ENCODE results near the gene CHCHD3. TPM values are rescaled to one million over a fixed set of nuclear protein-coding genes. Genes with fewer than 3 reads are reported as not detected.

The CHCHD3 gene
- polyA plus RNA-seq, 1 donor (not counting 4 experiments of a cell fraction or from before 2014, with no cell fraction given) = 59.2 TPM

DNA sequence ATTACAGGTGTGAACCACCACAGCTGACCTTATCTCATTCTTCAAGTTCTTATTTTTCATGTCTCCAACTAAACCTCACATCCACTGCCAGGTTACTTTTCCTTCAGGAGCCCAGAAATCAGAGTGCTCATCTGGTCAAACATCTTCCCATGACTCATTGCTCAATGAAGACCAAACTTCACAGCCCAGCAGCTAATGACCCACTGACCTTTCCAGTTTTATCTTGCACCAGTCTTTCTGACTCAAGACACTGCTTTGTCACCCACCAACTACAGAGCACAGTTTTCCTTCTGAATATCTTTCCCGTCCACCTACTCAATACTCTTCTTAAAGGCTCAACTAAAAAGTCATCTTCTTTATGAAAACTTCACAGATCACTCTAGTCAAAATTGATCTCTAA, 245.1 kb downstream of the CHCHD3 start:
- no peaks in the 10 kb centered on the region for H3K79me2 ChIP-seq (ENCODE audit: control insufficient read depth, insufficient read depth, low read length)
- dilution Hi-C loops (cut with MboI; ENCODE audit: extremely low pct_ligation_motif_present, low sequenced_read_pairs) = no loop called here
- H3K4me3 ChIP-seq (ENCODE audit: control insufficient read depth in 2 of 3, extremely low read depth in 1 of 3, insufficient read depth in 2 of 3, low read depth in 1 of 3, low read length in 3 of 3) = no peak overlapping the region
- H2AFZ ChIP-seq (ENCODE audit: control insufficient read depth, low read length) = no peak overlapping the region
- H4K20me1 ChIP-seq (ENCODE audit: control insufficient read depth, extremely low read depth, insufficient read depth, low read length) = no peaks in the 10 kb centered on the region
- no peaks in the 10 kb centered on the region for H3K9me3 ChIP-seq (ENCODE audit: control insufficient read depth, low read depth, low read length)
- no peak overlapping the region for H3K9ac ChIP-seq (ENCODE audit: control insufficient read depth, extremely low read depth, insufficient read depth, low read length)
- no peaks in the 10 kb centered on the region for H3K9me1 ChIP-seq (ENCODE audit: control insufficient read depth, extremely low read depth, insufficient read depth, low read length)
- H3K4me1 ChIP-seq (ENCODE audit: control insufficient read depth, extremely low read depth, insufficient read depth, low read length) = no peaks in the 10 kb centered on the region
- H3K36me3 ChIP-seq (ENCODE audit: control insufficient read depth in 2 of 2, extremely low read depth in 1 of 2, insufficient read depth in 2 of 2, low read length in 2 of 2) = peaks cover 0 to 1% of the 10 kb centered on the region in 2 experiments
- no peak for TF ChIP-seq EZH2 (IDR thresholded peaks at IDR 0.05; ENCODE audit: low read length)
- TF ChIP-seq, protein P1, sequence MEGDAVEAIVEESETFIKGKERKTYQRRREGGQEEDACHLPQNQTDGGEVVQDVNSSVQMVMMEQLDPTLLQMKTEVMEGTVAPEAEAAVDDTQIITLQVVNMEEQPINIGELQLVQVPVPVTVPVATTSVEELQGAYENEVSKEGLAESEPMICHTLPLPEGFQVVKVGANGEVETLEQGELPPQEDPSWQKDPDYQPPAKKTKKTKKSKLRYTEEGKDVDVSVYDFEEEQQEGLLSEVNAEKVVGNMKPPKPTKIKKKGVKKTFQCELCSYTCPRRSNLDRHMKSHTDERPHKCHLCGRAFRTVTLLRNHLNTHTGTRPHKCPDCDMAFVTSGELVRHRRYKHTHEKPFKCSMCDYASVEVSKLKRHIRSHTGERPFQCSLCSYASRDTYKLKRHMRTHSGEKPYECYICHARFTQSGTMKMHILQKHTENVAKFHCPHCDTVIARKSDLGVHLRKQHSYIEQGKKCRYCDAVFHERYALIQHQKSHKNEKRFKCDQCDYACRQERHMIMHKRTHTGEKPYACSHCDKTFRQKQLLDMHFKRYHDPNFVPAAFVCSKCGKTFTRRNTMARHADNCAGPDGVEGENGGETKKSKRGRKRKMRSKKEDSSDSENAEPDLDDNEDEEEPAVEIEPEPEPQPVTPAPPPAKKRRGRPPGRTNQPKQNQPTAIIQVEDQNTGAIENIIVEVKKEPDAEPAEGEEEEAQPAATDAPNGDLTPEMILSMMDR (optimal IDR thresholded peaks at IDR 0.05 in 1 of 3, IDR thresholded peaks at IDR 0.05 in 1 of 3, conservative IDR thresholded peaks at IDR 0.05 in 1 of 3; ENCODE audit: extremely low read depth in 1 of 3, insufficient read depth in 2 of 3, low read length in 3 of 3) = no peak
- no peak overlapping the region for H3K4me2 ChIP-seq (ENCODE audit: control insufficient read depth, extremely low read depth, insufficient read depth, low read depth, low read length)
- FAIRE-seq (no peak), DNase-seq (ENCODE audit: low read depth, low spot score) (no peak)
- H3K27me3 ChIP-seq (ENCODE audit: control insufficient read depth, extremely low read depth, insufficient read depth, low read length) = no peaks in the 10 kb centered on the region
- no peak overlapping the region for H3K27ac ChIP-seq (ENCODE audit: control insufficient read depth, insufficient read depth, low read length)

DNA sequence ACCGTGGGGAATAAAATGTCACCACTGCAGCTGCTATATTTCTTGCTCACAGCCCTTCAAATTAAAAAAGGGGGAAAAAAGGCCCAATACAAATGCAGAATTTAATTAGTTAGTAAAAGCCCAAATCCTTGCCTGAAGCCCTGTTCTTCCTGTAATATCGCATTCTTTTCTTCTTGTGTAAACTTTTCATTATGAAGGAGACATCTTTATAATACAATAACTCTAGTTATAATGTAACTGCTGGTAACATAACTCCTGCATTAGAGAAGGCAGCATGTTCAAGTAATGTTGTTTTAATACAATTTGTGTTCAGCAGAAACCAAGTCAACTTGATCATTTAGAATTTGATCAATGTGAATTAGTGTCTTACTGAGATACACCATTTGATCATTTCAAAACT, 250.9 kb downstream of the CHCHD3 start:
- no peaks in the 10 kb centered on the region for H3K36me3 ChIP-seq (ENCODE audit: control insufficient read depth in 2 of 2, extremely low read depth in 1 of 2, insufficient read depth in 2 of 2, low read length in 2 of 2)
- no peaks in the 10 kb centered on the region for H4K20me1 ChIP-seq (ENCODE audit: control insufficient read depth, extremely low read depth, insufficient read depth, low read length)
- H3K27ac ChIP-seq (ENCODE audit: control insufficient read depth, insufficient read depth, low read length) = no peak overlapping the region
- H3K4me2 ChIP-seq (ENCODE audit: control insufficient read depth, extremely low read depth, insufficient read depth, low read depth, low read length) = no peak overlapping the region
- TF ChIP-seq, protein P1 (optimal IDR thresholded peaks at IDR 0.05 in 1 of 3, IDR thresholded peaks at IDR 0.05 in 1 of 3, conservative IDR thresholded peaks at IDR 0.05 in 1 of 3; ENCODE audit: extremely low read depth in 1 of 3, insufficient read depth in 2 of 3, low read length in 3 of 3) = no peak
- no peak for TF ChIP-seq EZH2 (IDR thresholded peaks at IDR 0.05; ENCODE audit: low read length)
- H3K4me1 ChIP-seq (ENCODE audit: control insufficient read depth, extremely low read depth, insufficient read depth, low read length) = no peaks in the 10 kb centered on the region
- H3K9me1 ChIP-seq (ENCODE audit: control insufficient read depth, extremely low read depth, insufficient read depth, low read length) = no peaks in the 10 kb centered on the region
- H3K79me2 ChIP-seq (ENCODE audit: control insufficient read depth, insufficient read depth, low read length) = no peaks in the 10 kb centered on the region
- dilution Hi-C loops (cut with MboI; ENCODE audit: extremely low pct_ligation_motif_present, low sequenced_read_pairs) = no loop called here
- DNase-seq (ENCODE audit: low read depth, low spot score) = no peak
- H3K27me3 ChIP-seq (ENCODE audit: control insufficient read depth, extremely low read depth, insufficient read depth, low read length) = no peaks in the 10 kb centered on the region
- H3K9ac ChIP-seq (ENCODE audit: control insufficient read depth, extremely low read depth, insufficient read depth, low read length) = no peak overlapping the region
- H3K4me3 ChIP-seq (ENCODE audit: control insufficient read depth in 2 of 3, extremely low read depth in 1 of 3, insufficient read depth in 2 of 3, low read depth in 1 of 3, low read length in 3 of 3) = no peak overlapping the region
- H2AFZ ChIP-seq (ENCODE audit: control insufficient read depth, low read length) = no peak overlapping the region
- no peak for FAIRE-seq
- no peaks in the 10 kb centered on the region for H3K9me3 ChIP-seq (ENCODE audit: control insufficient read depth, low read depth, low read length)
